Measurements from ENCODE around the gene DHX36. TPM values are rescaled to one million over a fixed set of nuclear protein-coding genes. Genes with fewer than 3 reads are reported as not detected.

The DHX36 gene
- total RNA-seq, 1 donor from 2014 or later, result 48.7 TPM

- Mint-ChIP-seq H3K27ac (ENCODE audit: unreplicated experiment) (no peak overlapping the region), H3K4me1 (ENCODE audit: low read depth) (no peaks in the 10 kb centered on the region), H3K36me3 (ENCODE audit: low read depth) (peaks cover 30% of the 10 kb centered on the region), H3K4me3 (ENCODE audit: unreplicated experiment) (no peak overlapping the region), H3K9me3 (ENCODE audit: low read depth) (no peaks in the 10 kb centered on the region), H3K27me3 (ENCODE audit: low read depth) (no peaks in the 10 kb centered on the region)
- TF ChIP-seq CTCF (IDR thresholded peaks at IDR 0.05), result no peak
- DNase-seq (ENCODE audit: low spot score), result no peak
Observed at GRCh38 chr3:154294016-154294415, 30.3 kb downstream of the DHX36 start.

GRCh38 chr3:154290187-154290586 lies 34.1 kb downstream of the DHX36 start:
- no peak overlapping the region for H3K27ac Mint-ChIP-seq (ENCODE audit: unreplicated experiment)
- no peak for TF ChIP-seq CTCF (IDR thresholded peaks at IDR 0.05)
- H3K9me3 Mint-ChIP-seq (ENCODE audit: low read depth), result no peaks in the 10 kb centered on the region
- no peaks in the 10 kb centered on the region for H3K27me3 Mint-ChIP-seq (ENCODE audit: low read depth)
- H3K36me3 Mint-ChIP-seq (ENCODE audit: low read depth), result peaks cover 36% of the 10 kb centered on the region
- H3K4me1 Mint-ChIP-seq (ENCODE audit: low read depth), result no peaks in the 10 kb centered on the region
- H3K4me3 Mint-ChIP-seq (ENCODE audit: unreplicated experiment), result no peak overlapping the region
- DNase-seq (ENCODE audit: low spot score), result no peak

- H3K36me3 Mint-ChIP-seq (ENCODE audit: low read depth), result peaks cover 38% of the 10 kb centered on the region
- no peak for DNase-seq (ENCODE audit: low spot score)
- no peak for TF ChIP-seq CTCF (IDR thresholded peaks at IDR 0.05)
- H3K27me3 Mint-ChIP-seq (ENCODE audit: low read depth), result no peaks in the 10 kb centered on the region
- no peak overlapping the region for H3K27ac Mint-ChIP-seq (ENCODE audit: unreplicated experiment)
- no peaks in the 10 kb centered on the region for H3K4me1 Mint-ChIP-seq (ENCODE audit: low read depth)
- no peaks in the 10 kb centered on the region for H3K9me3 Mint-ChIP-seq (ENCODE audit: low read depth)
- H3K4me3 Mint-ChIP-seq (ENCODE audit: unreplicated experiment), result no peak overlapping the region
Observed at GRCh38 chr3:154285221-154285620, 39.1 kb downstream of the DHX36 start.

- H3K4me1 Mint-ChIP-seq (ENCODE audit: low read depth), result peaks cover 2% of the 10 kb centered on the region
- no peaks in the 10 kb centered on the region for H3K27me3 Mint-ChIP-seq (ENCODE audit: low read depth)
- no peak overlapping the region for H3K4me3 Mint-ChIP-seq (ENCODE audit: unreplicated experiment)
- no peaks in the 10 kb centered on the region for H3K9me3 Mint-ChIP-seq (ENCODE audit: low read depth)
- TF ChIP-seq CTCF (IDR thresholded peaks at IDR 0.05), result no peak
- peaks cover 31% of the 10 kb centered on the region for H3K36me3 Mint-ChIP-seq (ENCODE audit: low read depth)
- no peak for DNase-seq (ENCODE audit: low spot score)
- H3K27ac Mint-ChIP-seq (ENCODE audit: unreplicated experiment), result no peak overlapping the region
Observed at GRCh38 chr3:154280161-154280560, 44.1 kb downstream of the DHX36 start.

- TF ChIP-seq CTCF (IDR thresholded peaks at IDR 0.05), result no peak
- Mint-ChIP-seq H3K4me3 (ENCODE audit: unreplicated experiment) (no peak overlapping the region), H3K9me3 (ENCODE audit: low read depth) (no peaks in the 10 kb centered on the region), H3K27ac (ENCODE audit: unreplicated experiment) (no peak overlapping the region), H3K36me3 (ENCODE audit: low read depth) (peaks cover 30% of the 10 kb centered on the region), H3K4me1 (ENCODE audit: low read depth) (peaks cover 2% of the 10 kb centered on the region), H3K27me3 (ENCODE audit: low read depth) (no peaks in the 10 kb centered on the region)
- no peak for DNase-seq (ENCODE audit: low spot score)
Observed at GRCh38 chr3:154275965-154276364, 48.3 kb downstream of the DHX36 start.
